Mesenteric fat pad (tissue), 1 donor: Measurements from ENCODE around the gene RIPK4. TPM values are rescaled to one million over a fixed set of nuclear protein-coding genes. Genes with fewer than 3 reads are reported as not detected.

Experiments used
- DNase-seq: peaks from one replicate; pipeline ENCODE4 v3.0.0-alpha.2; 2020; ENCODE audit warnings: low spot score
- long read RNA-seq: library from polyadenylated mRNA; unstranded; transcript quantifications from one replicate; pipeline ENCODE4 v2.0.0, GENCODE V29; 2020
- total RNA-seq: library from RNA; stranded (reverse); fragmentation: NEBNext Ultra II Directional; extraction: Animal tissue kit (Norgen Biotek cat#: 25700); gene quantifications from one replicate; pipeline ENCODE4 v1.2.1, GENCODE V29; 2021
- donor health status: DM: yes; HTN: yes; CAD: no.

The RIPK4 gene
- not detected for total RNA-seq
- long read RNA-seq: 0 reads

GRCh38 chr21:41766883-41767605 lies at the start of gene RIPK4:
Gene RIPK4, minus strand, starts transcription at chr21:41767052. Its CDS starts 11 bp downstream, at chr21:41767041.
- DNase-seq: no peak

- peak; percentile 59 for DNase-seq
These were observed 49.1 kb upstream of the RIPK4 start for GRCh38 chr21:41815652-41816582.

- DNase-seq: no peak
These were observed 46.4 kb upstream of the RIPK4 start for GRCh38 chr21:41813226-41813625.

- no peak for DNase-seq
These were observed 45.8 kb upstream of the RIPK4 start for GRCh38 chr21:41812679-41813078.

- DNase-seq: no peak
These were observed 43.7 kb upstream of the RIPK4 start for GRCh38 chr21:41810597-41810932.

- DNase-seq: no peak
These were observed 43.2 kb upstream of the RIPK4 start for GRCh38 chr21:41809891-41810596.

GRCh38 chr21:41808846-41809245 lies 42.0 kb upstream of the RIPK4 start:
- DNase-seq: peak; percentile 65

- peak; percentile 62 for DNase-seq
These were observed 41.2 kb upstream of the RIPK4 start for GRCh38 chr21:41808094-41808493.

- peak; percentile 6 for DNase-seq
These were observed 39.9 kb upstream of the RIPK4 start for GRCh38 chr21:41806773-41807172.

GRCh38 chr21:41805643-41806042 lies 38.8 kb upstream of the RIPK4 start:
- no peak for DNase-seq

GRCh38 chr21:41805038-41805437 lies 38.2 kb upstream of the RIPK4 start:
- DNase-seq: no peak

- no peak for DNase-seq
These were observed 37.5 kb upstream of the RIPK4 start for GRCh38 chr21:41804381-41804780.

- peak; percentile 45 for DNase-seq
These were observed 36.5 kb upstream of the RIPK4 start for GRCh38 chr21:41803316-41803715.

- DNase-seq: peak; percentile 89
These were observed 35.8 kb upstream of the RIPK4 start for GRCh38 chr21:41802684-41803083.

- DNase-seq: peak; percentile 78
These were observed 35.3 kb upstream of the RIPK4 start for GRCh38 chr21:41802198-41802584.

GRCh38 chr21:41801321-41802197 lies 34.7 kb upstream of the RIPK4 start:
- DNase-seq: peak; percentile 87

GRCh38 chr21:41800425-41801320 lies 33.8 kb upstream of the RIPK4 start:
- DNase-seq: peak; percentile 80

- DNase-seq: peak; percentile 62
These were observed 32.9 kb upstream of the RIPK4 start for GRCh38 chr21:41799763-41800162.

GRCh38 chr21:41798326-41798725 lies 31.5 kb upstream of the RIPK4 start:
- DNase-seq: no peak
